NCI-H748 treated with DMSO at 0.1 percent for 48 hours (cell line): Measurements from ENCODE around the gene KDR.

ENCODE experiments used
- DNase-seq: peaks from one replicate; lab custom pipeline; 2025; lab: John Stamatoyannopoulos, UW

Gene KDR

GRCh38 chr4:55125087-55125721 is at the start of gene KDR:
Gene KDR, minus strand, starts transcription at chr4:55125595. Its CDS starts 302 bp downstream, at chr4:55125293.
- DNase-seq: no peak

DNA sequence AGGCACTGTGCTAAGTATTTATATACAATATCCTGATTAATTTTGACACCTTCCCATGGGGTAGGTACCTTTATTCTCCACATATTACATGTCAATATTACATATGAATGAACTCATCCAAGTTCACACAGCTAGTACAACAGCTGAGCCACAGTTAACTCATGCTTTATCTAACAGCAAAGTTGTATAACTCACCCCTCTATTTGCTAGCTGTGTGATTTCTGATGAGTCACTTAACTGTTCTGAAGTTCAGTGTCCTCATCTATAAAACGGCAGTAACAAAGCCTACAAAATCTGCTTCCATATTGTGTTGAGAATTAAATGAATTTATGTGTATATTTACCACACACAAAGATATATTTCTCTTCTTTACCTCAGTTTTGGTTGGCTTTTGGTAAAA is 48.2 kb upstream of the KDR start:
- no peak for DNase-seq

DNA sequence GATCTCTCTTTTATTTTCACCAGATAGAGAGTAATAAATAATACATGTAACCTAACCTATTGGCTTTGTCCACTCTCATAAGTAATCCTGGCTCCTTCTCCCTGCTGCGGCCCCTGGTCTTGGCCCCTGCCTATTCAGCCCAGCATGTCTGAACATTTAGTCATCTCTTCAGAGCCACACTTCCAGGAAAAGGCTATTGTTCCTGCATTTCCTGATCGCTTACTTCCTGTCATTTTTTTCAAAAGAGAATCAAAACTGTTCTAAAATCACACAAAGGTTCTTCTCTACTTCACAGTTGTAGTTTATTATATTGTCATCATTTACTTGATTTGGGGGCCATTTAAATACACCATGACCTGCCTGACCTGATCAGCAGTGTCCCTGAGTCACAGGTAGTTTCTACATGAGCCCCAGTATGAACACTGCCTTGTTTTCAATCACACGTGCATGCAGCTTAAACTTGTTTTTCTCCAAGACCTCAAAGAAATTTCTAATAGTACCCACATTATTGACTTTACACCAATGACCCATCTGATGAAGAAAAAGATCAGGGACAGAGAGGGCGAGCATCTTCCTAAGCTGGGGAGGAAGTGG is 47.4 kb upstream of the KDR start:
- DNase-seq: no peak

DNA sequence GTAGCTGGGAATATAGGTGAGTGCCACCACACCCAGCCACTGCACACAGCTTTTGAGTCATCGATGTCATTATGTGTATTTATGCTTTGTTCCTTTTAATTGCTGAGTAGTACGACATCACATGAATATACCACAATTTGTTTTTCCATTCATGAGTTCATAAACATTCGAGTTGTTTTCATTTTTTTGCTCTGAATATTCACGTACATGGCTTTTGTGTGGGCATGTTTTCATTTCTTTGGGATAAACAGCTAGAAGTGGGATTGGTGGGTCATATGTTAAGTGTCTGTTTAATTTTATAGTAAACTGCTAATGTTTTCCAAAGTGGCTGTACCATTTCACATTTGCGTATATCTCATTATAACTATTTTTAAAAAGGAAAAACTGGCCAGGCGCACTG is 45.1 kb upstream of the KDR start:
- DNase-seq: no peak

DNA sequence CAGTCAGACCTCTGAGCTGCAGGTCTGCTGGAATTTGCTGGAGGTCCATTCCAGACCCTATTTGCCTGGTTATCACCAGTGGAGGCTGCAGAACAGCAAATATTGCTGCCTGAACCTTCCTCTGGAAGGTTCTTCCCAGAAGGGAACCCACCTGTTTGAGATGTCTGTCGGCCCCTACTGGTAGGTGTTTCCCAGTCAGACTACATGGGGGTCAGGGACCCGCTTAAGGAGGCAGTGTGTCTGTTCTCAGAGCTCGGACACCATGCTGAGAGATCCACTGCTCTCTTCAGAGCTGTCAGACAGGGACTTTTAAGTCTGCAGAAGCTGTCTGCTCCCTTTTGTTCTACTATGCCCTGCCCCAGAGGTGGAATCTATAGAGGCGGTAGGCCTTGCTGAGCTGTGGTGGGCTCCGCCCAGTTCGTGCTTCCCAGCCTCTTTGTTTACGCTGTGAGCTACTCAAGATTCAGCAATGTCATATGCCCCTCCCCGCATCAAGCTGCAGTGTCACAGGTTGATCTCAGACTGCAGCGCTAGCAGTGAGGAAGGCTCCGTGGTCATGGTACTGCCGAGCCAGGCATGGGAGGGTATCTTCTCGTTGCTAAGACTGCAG is 44.1 kb upstream of the KDR start:
- no peak for DNase-seq

- DNase-seq: no peak
These were observed 37.0 kb upstream of the KDR start for GRCh38 chr4:55162396-55162795.

DNA sequence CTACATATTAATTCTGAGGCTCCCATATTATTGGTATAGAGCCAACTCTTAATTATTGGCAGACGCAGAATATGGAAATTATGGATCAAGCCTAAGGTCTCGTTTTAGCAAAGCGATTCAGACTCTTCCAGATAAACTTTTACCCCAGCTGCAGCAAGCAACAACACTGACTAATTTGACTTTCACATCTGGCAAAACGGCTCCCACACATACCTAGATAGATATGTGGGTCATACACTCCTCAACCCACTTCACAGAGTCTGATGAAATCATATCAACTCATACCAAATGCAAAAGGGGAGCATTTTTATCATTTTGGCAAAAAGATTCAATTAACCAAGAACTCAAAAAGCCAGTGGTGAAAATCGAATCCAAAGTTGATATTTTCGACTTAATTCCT is 36.3 kb upstream of the KDR start:
- no peak for DNase-seq

DNA sequence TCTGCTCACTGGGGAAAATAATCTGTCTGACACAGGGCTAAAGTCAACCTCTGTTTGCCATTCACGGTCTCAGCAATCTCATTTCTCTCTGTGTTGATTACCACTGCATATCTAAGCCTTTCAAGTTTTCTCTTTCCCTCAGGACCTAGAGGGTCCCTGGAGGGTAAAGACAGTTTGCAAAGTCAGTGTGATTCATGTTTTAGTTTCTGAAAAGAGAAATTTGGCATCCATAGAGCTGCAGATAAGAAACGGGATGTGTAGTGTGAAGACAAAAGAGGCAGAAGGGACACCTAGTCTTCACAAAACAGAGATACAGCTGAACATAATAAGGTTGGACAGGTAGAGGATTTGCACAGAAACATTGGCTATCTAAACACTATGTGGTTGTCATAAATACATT is 34.5 kb upstream of the KDR start:
- DNase-seq: no peak

DNA sequence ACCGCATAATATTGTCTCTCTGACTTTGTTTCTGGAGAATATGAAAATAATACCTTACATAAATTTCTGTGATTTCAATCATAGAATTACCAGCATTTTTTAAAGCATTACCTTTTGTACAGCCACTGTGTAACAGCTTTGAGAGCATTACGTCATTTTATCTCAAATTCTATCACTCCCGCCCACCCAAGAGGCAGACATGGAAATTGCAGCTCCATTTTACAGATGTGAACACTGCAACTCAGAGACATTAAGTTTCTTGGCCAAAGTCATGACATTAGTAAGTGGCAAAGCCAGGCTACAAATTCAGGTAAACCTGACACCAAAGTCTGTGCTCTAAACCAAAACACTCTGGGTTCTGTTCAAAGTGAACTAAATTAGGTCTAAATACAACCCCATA is 33.6 kb upstream of the KDR start:
- no peak for DNase-seq

GRCh38 chr4:55157559-55158277 is 32.3 kb upstream of the KDR start:
- no peak for DNase-seq

DNA sequence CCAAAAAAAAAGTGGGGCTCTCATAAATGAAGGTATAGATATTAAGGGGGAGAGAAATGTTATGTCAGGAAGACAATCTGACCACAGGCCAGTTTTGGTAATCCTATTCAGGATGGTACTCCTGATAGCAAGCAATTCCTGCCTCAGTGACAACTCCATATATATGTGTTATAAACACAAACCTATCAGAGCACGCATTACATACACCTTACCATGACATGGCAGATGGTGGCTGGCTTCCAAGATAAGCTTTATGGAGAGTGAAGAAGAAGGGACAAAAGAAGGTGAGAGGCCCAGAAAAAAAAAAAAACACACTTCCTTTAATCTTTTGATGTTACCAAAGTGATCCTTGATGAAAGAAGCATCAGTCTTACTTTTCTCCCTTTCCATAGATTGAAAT is 29.5 kb upstream of the KDR start:
- DNase-seq: no peak

DNA sequence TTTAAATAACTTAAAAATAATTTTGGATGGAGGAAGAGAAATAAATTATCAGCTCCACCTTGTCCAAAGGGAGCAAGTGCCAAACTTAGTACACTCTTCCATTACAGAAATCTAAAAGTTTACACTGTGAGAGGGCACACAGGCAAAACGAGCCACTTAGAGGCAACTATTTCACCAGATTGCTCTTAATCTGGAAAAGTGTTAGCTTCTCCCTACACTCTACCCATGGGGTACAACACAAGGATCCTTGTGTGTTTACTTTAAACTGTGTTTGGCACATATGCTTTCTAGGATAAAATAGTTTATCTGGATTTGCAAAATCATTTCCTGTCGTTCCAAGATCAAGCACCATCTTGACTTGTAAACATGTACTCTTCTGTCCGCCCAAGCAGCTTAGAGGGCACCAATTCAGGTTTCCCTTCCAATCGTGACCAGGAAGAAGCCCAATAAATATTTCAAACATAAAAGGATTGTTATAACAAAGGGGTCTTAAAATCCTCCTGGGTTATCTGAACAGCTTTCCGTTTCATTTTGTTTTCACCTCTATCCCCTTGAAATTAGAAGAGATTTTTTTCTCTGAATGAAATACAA is 29.0 kb upstream of the KDR start:
- DNase-seq: no peak

- no peak for DNase-seq
These were observed 18.5 kb upstream of the KDR start for GRCh38 chr4:55143858-55144257.

DNA sequence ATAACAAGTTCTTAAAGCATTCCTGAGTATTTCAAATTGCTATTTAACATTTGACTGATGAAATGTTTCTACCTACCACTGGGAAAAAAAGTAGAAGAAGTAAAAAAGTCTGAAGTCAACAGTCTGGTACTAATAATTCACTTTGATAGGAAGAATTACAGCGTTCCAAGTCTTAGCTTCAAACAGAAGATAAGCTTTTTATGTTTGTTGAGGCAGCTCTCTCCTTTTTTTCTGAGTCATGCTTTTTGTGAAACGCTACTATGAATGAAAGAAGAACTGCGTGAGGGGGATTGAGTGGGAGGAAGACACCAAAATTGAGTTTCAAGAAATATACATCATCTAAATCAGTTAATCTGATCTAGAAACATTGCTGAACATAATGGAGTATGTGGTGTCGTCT is 13.0 kb upstream of the KDR start:
- DNase-seq: no peak

DNA sequence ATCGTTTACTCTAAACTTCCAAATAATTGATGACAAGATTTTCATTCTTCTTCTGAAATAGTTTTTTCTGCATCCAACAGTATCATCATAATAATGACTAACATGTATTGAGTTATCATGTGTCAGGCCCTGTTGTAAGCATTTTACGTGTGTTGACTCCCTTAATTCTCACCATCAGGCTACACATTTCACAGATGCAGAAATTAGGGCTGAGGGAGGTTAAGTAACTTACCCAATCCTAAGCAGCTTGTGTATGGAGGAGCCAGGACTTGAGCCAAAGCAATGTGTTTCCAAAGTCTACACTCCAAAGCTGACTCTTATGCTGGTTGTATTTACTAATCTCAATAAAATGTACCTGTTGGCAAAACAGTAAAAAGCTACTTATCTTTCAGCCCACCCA is 11.2 kb upstream of the KDR start:
- no peak for DNase-seq

DNA sequence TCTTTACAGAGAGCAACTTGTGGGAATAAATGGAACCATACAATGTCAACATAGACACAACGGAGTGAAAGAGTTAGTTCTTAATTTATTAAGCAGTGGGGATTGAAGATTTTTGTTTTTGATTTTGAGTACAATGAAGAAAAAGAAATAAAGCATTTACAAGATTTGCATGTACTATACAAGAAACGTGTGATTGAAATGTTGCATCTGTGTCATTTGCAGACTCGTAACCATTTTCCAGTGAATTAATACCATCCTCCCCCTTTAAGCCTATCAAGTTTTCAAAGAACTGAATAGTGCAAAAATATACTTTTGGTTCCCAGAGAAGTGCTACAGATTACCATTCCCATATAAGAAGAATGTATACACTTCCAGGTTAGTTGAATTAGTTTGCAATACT is 8.6 kb upstream of the KDR start:
- DNase-seq: no peak

DNA sequence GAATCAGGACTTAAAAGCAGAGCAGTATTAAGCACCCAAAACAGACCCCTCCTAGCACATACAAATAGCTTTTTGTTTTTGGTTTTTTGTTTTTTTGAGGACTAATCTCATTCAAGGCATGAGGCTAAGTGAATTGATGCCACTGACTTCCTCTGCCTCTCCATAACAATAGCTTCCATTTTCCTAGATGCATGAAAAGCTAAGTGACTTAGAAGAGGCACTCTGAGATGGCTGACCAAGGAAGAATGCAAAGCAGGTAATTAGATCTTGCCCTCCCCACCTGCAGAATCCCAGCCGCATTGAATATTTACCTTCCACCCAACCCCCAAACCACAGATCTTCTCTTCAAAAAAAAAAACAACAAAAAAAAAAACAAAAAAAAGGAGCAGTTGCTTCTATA is 7.4 kb upstream of the KDR start:
- no peak for DNase-seq

DNA sequence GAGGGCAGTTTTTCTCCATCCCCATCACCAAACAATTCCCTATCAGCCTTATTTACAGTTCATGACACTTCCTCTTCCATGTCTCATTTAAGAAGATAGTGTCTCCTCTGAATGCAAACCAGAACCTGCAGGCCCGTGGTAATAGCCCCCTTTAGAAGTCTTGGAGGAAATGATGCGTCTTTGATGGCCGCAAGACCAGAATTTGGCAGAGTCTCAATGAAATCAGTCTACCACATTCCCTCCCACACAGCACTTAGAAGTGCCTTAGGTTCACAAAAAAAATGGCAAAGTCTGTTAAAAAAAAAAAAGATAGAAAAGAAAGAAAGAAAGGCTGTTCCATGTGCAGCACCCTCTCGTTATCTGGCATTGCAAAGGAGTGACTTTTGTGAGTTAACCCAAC is 2.1 kb upstream of the KDR start:
- DNase-seq: no peak

DNA sequence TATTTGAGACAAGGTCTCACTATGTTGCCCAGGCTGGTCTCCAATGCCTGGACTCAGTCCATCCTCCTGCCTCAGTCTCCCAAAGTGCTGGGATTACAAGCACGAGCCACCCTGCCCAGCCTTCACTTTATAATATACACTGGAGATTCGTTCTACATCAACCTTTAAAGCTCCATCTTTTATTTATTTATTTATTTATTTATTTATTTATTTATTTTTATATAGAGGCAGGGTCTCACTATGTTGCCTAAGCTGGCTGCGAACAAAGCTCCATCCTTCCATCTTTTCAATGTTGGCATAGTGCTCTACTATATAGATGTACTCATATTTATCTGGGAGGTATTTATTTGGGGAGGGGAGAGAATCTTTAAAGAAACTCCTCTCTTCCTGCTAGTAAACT is 1.7 kb upstream of the KDR start:
- DNase-seq: no peak

DNA sequence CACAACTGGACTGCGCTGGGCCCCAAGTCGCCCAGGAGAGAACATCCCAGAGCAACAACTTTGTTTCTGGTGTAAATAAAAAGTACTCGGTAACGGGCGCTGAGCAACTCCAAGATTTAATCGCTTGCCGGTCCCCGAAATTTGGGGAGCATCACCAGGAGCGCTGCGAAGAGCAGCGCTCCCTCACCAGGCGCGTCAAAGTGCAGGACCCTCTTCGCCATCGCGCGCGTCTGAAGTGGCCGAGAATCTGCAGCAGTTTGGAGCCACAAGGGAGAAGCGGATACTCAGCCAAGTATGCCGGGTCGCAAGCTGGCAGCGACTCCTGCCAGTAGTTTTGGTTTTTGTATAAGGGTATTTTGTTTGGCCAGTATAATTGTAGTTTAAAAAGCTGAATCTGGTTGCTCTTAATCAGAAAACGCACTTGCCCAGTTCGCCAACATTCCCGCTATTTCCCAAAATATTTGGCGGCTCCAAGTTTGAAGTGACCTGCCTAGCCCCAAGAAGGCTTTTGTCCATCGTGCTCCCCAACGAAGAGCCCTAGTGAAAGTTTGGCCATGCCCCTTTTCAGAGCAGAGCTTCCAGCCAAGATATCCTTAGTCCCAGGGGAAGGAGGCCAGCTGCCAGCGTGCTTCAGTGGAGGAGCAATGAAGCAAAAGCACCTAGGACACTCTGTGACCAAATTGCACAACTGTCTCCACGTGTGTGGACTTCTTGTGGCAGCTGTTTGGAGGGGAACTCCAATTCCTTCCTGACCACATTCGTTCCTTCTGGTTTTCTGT is 557 bp upstream of the KDR start:
- DNase-seq: no peak

- no peak for DNase-seq
These were observed 896 bp downstream of the KDR start for GRCh38 chr4:55124322-55125076.
